GM10266 (cell line): ENCODE data around the gene RIOX2.

Experiments
- DNase-seq: peaks from one replicate; pipeline ENCODE4 v3.0.0; 2012; ENCODE audit errors: extremely low spot score
- CTCF ChIP-seq: IDR thresholded peaks from 2 replicates; pipeline ENCODE4 v1.5.1; 2012; ENCODE audit warnings: mild to moderate bottlenecking, low read depth; ENCODE audit not compliant: control insufficient read depth, insufficient read depth; ENCODE audit errors: missing control alignments

Gene RIOX2

DNA sequence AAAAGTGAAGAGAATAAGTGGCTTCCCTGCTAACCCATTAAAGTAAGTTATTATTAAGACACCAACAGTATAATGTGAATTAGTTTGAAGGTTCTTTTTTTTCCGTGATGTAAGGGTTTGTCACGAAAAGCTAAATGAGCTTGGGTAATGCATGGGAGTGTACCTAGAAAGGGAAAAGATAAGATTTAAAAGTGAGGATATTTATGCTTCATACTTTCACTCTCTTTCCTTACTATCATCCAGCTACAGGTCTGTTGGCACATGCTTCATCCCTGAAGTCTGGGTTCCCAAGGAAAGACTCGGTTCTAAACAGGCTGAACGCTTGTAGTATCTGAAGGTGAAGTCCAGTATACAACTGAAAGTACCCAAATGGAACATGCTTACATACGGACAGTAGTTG is 26.9 kb upstream of the RIOX2 start:
- no peak for TF ChIP-seq CTCF
- no peak for DNase-seq

DNA sequence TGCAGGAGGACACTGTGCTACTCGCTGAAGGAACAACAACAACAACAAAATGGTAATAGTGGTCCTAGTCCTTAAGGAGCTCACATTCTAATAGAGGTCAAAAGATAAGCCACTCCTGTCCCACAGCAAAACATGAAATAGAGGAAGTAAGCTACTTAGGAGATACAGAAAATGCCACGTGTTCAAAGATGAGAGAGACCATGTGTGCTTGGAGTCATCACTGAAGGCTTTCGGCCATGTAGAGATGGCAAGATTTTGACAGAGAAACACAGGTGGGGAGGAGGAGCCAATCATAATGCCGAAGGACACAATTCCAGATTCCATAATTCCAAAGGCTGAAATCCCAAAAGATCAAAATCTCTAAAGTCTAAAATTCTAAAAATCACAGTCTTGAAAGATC is 24.8 kb upstream of the RIOX2 start:
- TF ChIP-seq CTCF = no peak
- DNase-seq = no peak

DNA sequence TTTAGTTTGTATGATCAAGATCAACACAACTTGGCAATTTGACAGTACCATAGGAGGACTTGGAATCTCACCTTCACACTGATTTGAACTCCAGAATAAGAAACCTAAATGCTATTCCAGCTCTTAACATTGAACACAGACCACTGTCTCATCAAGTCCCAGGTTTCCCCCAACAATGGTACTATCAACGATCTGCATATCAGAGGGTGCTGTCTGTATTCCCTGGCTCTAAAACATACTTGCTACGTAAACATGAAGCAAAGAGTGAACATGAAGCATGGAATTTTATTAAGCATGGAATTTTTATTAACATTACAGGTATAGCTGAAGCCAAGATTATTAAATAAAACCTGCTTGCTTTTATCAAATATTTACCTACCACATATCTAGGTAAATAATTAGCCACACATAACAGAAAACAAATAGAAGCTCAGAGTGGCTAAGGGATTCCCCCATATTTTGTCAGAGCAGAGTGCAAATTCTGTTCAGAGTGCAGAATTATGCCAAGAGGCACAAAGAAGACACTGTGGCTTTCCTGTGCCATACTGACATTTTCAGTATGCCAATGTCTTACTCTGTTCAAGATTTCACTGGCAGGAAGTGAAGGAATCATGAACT is 22.2 kb upstream of the RIOX2 start:
- no peak for TF ChIP-seq CTCF
- no peak for DNase-seq

GRCh38 chr3:97993526-97993925 is 21.3 kb upstream of the RIOX2 start:
- DNase-seq = no peak
- TF ChIP-seq CTCF = no peak

GRCh38 chr3:97992547-97993173 is 20.4 kb upstream of the RIOX2 start:
- no peak for DNase-seq
- no peak for TF ChIP-seq CTCF

- no peak for DNase-seq
- TF ChIP-seq CTCF = no peak
Observed at GRCh38 chr3:97991293-97991682, 19.1 kb upstream of the RIOX2 start.

GRCh38 chr3:97990624-97991292 is 18.5 kb upstream of the RIOX2 start:
- no peak for TF ChIP-seq CTCF
- DNase-seq = no peak
